AML-193 (cell line): Measurements from ENCODE around the gene RPS15.

ENCODE experiments used
- DNase-seq, 2 experiments: peaks; one replicate each; lab custom pipeline; 2025; lab: John Stamatoyannopoulos, UW

The RPS15 gene

GRCh38 chr19:1420590-1420989 is 17.6 kb upstream of the RPS15 start:
- no peak for DNase-seq

GRCh38 chr19:1421218-1421957 is 16.8 kb upstream of the RPS15 start:
- no peak for DNase-seq

- no peak for DNase-seq
These were observed 16.3 kb upstream of the RPS15 start for GRCh38 chr19:1421958-1422305.

GRCh38 chr19:1422360-1422759 is 15.8 kb upstream of the RPS15 start:
- DNase-seq = no peak

DNA sequence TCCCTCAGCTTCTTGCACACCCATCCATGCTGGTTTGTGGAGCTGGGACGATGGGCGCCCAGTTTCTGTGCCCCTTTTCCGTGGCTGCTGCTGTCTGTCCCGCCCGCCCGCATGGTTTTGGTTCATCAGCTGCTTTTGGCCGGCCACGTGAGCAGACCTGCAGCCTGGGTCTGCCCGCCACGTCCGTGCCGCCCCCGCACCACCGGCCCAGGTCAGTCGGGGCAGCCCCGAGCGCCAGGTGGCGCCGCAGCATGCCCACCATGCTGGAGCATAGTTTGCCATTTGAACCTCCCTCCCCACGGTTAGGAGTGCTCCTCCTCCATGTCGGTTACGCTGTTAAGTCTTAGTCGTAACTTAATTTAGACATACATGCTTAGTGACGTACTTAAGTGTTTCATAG is 15.3 kb upstream of the RPS15 start:
- DNase-seq = no peak

- no peak for DNase-seq
These were observed 14.6 kb upstream of the RPS15 start for GRCh38 chr19:1423436-1424191.

DNA sequence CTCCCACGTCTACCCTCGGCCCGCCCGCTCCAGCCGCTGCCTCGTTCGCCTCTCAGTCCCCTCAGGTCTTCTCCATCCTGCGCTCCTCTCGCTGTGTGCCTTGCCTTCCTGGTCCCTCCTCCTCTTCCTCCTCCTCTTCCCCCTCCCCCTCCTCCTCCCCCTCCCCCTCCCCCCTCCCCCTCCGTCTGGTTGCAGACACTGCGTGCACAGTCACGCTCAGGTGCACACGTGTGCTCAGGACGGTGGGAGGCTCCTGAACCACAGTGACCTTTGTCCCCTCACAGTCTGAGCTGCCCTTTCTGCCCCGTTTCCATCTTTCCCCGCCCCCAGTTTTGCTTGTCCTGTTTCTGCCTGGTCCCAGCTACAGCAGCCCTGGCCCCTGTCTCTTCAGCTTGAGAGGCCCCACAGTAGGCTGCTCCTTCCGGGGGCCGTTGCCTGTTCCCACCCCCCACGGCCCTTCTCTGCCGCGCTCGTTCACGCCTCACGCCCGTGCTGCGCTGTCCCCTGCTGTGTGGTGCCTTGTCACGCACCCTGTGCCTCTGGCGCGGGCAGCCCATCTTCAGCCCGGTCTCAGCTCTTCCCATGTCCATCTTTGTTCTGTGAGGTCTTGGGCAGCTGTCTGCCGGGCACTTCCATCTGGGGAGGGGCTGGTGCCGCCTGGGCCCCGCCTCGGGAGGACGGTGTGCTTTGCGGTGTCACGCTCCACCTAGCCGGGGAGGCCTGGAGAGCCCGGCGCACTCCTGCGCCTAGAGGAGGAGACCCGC is 13.8 kb upstream of the RPS15 start:
- no peak for DNase-seq

DNA sequence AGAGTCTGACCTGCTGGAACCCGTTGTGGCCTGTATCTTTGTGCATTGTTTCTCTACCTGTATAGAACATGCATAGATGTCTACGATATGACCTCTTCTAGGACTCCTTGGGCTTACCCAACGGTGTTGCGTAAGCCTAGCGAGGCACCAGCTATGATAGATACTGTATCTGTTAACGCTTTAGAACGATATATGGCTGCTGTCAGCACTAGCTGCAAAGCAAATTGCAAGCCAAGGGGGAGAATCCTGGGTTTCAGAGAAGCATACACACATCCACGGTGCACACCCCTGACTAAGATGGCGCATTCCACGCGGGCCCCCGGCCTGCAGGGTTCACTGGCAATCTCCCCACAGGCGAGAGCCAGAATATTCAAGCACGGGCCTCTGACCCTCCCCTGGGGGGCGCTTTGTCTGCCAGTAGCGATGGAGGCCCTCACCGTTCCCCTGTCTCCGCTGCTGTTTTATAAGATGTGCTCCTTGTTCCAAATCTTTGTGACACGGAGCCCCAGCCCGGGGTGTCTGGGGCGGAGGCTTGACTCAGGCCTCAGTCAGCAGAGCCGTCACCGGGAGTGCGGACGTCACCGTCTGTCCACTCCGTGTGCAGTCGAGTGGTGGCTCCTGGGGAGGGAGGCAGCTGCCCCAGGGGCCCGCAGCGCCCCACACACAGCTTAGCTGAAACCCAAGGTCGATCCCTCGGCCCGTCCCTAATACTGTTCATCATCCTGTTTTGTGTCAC is 12.9 kb upstream of the RPS15 start:
- DNase-seq = no peak

DNA sequence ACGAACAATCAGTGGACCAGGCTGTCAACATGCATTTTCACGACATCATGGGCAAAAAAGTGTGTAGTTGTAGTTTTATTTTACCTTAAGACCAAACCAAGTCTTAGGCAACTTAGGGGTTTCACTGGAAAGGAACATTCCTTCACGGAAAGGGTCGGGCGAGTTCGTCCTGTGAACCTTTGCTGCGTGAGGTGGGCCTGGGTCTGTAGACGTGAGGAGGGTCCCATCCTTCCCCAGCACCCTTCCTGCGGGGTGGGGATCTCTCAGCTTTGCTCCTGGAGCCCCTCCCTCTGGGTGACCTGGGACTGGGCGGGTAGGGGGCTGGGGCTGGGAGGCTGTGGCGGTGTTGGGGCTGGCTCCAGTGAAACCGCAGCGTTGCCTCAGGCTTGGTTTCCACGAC is 12.3 kb upstream of the RPS15 start:
- no peak for DNase-seq

DNA sequence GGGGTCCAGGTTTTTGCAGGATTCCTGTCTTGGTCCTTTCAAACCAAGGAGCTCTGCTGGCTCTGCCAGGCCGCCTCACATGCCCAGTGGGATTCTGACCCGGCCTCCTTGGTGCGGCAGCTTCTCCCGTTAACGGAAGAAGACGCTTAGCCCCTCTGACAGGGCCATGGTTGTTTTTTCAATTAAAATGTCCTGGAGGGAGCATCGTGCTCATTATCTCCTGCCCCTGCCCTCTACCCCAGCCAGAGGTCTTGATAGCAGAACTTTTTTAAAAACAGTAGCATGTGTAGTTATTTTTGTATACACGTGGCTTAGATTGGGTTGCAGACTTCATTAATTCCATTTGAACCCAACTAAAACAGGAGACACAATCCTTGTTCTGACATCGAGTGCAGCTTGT is 11.5 kb upstream of the RPS15 start:
- DNase-seq = no peak

GRCh38 chr19:1427221-1427920 is 10.8 kb upstream of the RPS15 start:
- DNase-seq = no peak

DNA sequence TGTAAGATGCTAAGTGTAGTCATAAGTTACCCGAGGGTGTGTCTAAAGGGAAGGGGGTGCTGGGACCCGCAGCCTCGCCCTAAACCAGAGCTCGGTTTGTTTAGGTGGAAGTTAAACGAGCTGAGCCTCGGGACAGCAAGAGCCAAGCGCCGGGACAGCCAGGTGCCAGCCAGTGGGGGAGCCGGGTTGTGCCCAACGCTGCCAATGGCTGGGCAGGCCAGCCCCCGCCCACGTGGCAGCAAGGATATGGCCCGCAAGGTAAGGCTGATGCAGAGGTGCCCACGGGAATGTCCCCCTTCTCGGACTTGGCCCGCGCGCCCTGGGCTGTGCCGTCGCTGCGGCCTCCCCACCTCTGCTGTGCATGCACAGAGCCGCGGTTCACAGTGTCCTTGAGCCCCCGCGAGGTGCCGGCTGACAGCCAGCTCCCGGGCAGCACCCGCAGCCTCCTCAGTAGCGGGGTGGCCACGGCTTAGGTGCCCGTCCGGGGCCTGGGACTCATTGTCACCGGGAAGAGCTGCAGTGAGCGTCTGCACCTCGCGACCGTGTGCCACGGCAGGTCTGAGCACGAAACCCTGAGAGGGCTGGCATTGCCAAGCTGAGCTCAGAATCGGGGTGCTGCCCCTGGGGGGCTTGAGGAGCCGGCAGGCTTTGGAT is 9.3 kb upstream of the RPS15 start:
- no peak for DNase-seq

DNA sequence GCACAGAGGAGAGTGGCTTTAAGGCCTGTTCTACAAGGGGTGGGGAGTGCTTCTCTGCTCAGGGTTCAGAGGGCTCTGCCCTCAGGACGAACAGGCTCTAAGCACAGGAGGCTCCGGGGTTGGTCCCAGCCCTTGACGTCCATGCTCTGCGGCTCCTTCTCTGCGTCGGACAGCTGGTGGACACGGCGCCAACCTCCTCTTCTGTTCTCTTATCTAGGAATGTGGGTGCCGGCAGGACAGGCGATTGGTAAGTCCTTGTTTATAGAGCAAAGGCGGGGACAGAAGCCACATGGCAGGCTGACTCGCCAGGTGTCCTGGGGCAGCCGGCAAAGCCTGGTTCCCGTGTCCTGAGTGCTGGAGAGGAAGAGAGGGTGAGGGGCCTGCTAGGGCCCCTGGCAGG is 8.4 kb upstream of the RPS15 start:
- no peak for DNase-seq

DNA sequence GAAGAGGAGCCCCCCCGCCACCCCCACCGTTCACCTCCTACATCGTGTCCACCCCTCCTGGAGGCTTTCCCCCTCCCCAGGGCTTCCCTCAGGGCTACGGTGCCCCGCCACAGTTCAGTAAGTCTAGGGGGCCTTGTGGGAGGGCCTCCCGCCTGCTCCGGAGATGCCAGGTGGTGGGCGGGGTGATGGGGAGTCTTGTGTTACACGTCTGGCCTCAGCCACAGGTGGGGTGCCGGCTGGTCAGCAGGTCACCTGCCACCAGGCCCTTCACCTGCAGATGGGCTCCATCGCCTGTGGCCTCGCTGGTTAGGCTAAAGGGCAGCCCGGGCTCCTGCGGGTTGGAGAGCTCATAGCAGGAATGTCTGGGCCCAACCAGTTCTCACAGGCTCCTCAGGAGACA is 8.0 kb upstream of the RPS15 start:
- DNase-seq = no peak

DNA sequence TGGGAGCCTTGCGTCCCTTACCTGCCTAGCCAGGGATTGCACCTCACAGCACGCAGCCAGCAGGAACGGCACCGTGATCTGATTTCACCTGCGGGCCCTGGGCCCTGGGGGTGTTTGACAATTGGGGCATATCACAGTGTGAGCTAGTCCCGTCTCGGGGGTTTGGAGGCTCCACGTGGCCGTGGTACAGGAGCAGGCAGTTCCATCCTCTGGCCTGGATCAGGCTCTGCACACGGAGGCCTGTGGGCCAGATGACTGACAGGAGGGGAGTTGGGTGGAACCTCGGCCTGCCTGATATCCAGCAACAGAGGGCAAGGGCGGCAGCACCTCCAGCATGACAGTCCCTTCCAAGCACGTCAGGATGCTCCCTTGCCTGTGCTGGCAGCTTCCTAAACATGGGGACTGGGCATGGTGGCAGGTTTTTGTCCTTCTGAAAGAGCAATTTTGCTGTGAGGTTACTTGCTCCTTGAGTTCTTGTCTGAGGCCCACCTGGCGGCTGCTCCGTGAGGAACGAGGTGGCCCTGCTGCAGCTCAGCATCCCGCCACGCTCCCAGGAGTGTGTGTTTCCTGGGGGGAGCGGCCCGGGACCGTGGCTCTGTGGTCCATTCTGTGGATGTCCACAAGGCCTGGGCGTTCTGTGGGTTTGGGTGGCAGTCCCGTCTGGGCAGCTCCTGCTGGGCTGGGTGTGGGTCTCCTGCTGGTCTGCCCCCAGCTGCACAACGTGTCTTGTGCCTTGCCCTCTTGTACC is 6.3 kb upstream of the RPS15 start:
- no peak for DNase-seq

GRCh38 chr19:1432507-1432887 is 5.7 kb upstream of the RPS15 start:
- no peak for DNase-seq

GRCh38 chr19:1433119-1434039 is 4.8 kb upstream of the RPS15 start:
- no peak for DNase-seq

GRCh38 chr19:1434040-1434366 is 4.2 kb upstream of the RPS15 start:
- no peak for DNase-seq

DNA sequence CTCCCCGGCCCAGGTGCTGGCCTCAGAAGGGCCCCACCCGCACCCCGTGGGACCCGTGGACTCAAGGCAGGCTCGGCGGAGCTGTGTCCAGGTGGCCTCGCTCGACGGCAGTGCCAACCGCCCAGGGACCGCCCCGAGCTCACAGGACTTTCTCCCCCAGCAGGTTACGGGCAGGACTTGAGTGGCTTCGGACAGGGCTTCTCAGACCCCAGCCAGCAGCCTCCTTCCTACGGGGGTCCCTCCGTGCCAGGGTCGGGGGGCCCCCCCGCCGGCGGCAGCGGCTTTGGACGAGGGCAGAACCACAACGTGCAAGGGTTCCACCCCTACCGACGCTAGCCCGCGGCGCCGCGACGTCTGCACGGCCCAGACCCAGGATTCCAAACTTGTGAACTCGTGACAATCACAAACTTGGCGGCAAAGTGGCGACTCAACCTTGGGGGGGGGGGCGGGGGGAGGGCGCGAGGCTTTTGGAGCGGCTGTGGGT is 3.6 kb upstream of the RPS15 start:
- no peak for DNase-seq
